Right cardiac atrium (tissue), 5 donors: ENCODE measurements around the gene DDX10. TPM values are rescaled to one million over a fixed set of nuclear protein-coding genes. Genes with fewer than 3 reads are reported as not detected.

Experiments
- ATAC-seq, 2 donors: fragments of 200-7000 bp; cut with Tn5 transposase; one replicate each; pipeline versions ENCODE4 v1.8.0 to v1.9.1; 2020; ENCODE audit warnings: moderate library complexity in 2 of 2, mild to moderate bottlenecking in 1 of 2
- DNase-seq, 3 donors: peaks; one replicate each; pipeline ENCODE4 v3.0.0-alpha.2; 2020
- H3K27ac ChIP-seq: one replicate; pipeline ENCODE4 v1.5.1; 2013; ENCODE audit warnings: mild to moderate bottlenecking, low read length, control low read depth, moderate library complexity
- H3K27me3 ChIP-seq: one replicate; pipeline ENCODE4 v1.6.1; 2013; ENCODE audit not compliant: control insufficient read depth, insufficient read depth
- H3K4me1 ChIP-seq: one replicate; pipeline ENCODE4 v1.6.1; 2013; ENCODE audit warnings: low read length; ENCODE audit not compliant: control insufficient read depth, insufficient read depth
- H3K4me3 ChIP-seq: one replicate; pipeline ENCODE4 v1.5.1; 2013; ENCODE audit warnings: low read length, control low read depth
- H3K9me3 ChIP-seq: one replicate; pipeline ENCODE4 v1.6.1; 2013; ENCODE audit warnings: low read length; ENCODE audit not compliant: control insufficient read depth
- WGBS: extraction: QIAGEN DNeasy Blood & Tissue Kit; methylation state at CpG from one replicate; pipeline ENCODE4 v1.1.7; 2013; 5-methylcytosine and 5-hydroxymethylcytosine counted together
- intact Hi-C, 4 donors: fragments of 100-400 bp; cut with DNase I; formaldehyde crosslinking; loops; one replicate each; pipeline versions ENCODE4 v1.11.0 to v1.14.0; 2022 to 2023
- polyA plus RNA-seq: library from polyadenylated mRNA; stranded (reverse); fragments of 200-250 nt; gene quantifications from one replicate; pipeline ENCODE4 v1.2.3, GENCODE V29; 2013
- total RNA-seq, 4 donors: library from RNA; stranded (reverse); fragmentation: NEBNext Ultra II Directional; extraction: Animal tissue kit (Norgen Biotek cat#: 25700); gene quantifications; one replicate each; pipeline ENCODE4 v1.2.1, GENCODE V29; 2021
- donor health status: healthy with polysubstance abuse.
- donor health status: DM: no; HTN: yes; CAD: no.
- donor health status: DM: no; HTN: no; CAD: no.
- donor health status: DM: no; HTN: yes; CAD: no; lungs with severe emphysema.
- donor health status: DM: yes; HTN: yes; CAD: no.

The DDX10 gene
- total and polyA plus RNA-seq, 5 donors = 13.2 to 20.2 (median 14.9) TPM

DNA sequence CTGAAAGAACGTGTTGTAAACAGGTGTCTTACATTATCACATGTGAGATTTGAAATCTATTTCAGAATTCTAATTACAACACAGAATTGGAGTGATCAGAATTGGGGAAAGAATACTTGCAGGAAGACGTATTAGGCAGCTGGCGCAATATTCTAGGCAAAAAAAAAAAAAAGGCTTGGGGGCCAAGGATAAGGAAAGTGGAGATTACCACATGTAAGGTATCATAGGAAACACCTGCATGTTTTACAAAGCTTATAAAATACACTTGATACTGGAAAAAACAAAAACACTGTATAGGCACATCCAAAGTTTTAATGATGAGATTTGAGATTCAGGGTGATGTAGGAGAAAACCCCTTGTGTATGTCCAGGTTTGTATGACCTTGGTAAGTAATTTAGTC lies 245.1 kb downstream of the DDX10 start:
- DNase-seq (no peak), ATAC-seq (no peak)
- WGBS = 91% methylated on average over 3 of the region's 3 CpGs
- Histone ChIP-seq H3K27ac (no peak overlapping the region), H3K27me3 (no peaks in the 10 kb centered on the region), H3K9me3 (no peaks in the 10 kb centered on the region), H3K4me1 (peaks cover 4% of the 10 kb centered on the region), H3K4me3 (no peak overlapping the region)
- intact Hi-C loops = no loop called here

DNA sequence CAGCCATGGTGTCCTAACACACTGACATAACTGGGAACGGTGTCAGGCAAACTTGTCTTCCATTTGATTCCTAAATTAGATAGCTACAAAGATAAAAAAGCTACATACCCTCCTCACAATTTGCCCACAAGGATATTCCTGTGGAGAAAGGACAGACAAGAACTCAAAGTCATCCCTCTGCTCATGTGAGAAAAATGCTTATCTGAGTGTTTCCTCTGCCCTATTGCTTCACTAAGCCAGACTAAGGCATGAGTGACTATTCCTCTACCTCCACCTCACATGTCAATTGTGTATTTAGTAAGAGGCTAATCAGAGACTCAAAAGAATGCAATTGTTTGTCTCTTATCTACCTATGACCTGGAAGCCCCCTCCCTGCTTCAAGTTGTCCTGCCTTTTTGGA lies 247.7 kb downstream of the DDX10 start:
- ATAC-seq (no peak), DNase-seq (no peak)
- 94% methylated on average over 1 of the region's 1 CpG for WGBS
- Histone ChIP-seq H3K27me3 (no peaks in the 10 kb centered on the region), H3K4me1 (no peaks in the 10 kb centered on the region), H3K4me3 (no peak overlapping the region), H3K9me3 (no peaks in the 10 kb centered on the region), H3K27ac (no peak overlapping the region)
- intact Hi-C loops = no loop called here

DNA sequence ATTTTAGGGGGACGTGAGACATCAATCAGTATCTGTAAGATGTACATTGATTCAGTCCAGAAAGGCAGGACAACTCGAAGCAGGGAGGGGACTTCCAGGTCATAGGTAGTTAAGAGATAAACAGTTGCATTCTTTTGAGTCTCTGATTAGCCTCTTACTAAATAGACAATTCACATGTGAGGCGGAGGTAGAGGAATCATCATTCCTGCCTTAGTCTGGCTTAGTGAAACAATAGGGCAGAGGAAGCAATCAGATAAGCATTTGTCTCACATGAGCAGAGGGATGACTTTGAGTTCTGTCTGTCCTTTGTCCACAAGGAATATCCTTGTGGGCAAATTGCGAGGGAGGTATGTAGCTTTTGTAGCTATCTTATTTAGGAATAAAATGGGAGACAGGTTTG lies 248.3 kb downstream of the DDX10 start:
- WGBS = 76% methylated on average over 4 of the region's 4 CpGs
- intact Hi-C loops = no loop called here
- DNase-seq (no peak), ATAC-seq (no peak)
- Histone ChIP-seq H3K27ac (no peak overlapping the region), H3K4me1 (no peaks in the 10 kb centered on the region), H3K9me3 (no peaks in the 10 kb centered on the region), H3K27me3 (no peaks in the 10 kb centered on the region), H3K4me3 (no peak overlapping the region)

DNA sequence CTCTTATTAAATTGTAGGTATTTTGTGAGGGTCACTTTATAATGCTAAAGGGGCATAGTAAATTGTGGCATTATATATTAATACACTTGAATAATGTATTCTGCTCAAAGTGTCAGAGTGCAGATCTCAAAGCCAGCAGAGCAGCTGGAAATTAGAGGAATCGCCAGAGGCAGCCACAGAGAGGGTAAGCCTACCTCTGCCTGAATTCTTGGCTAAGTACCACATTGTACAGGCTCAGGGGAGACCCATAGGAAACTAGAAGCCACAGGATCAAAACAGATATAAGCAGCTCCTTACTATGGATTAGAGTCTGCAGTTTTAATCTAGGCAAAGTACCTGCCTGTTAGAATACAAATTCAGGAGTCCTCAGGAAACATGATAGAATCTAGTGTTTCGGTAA lies 249.3 kb downstream of the DDX10 start:
- no peak for DNase-seq
- no peak overlapping the region for H3K27ac ChIP-seq
- no peak for ATAC-seq
- intact Hi-C loops = no loop called here
- no peaks in the 10 kb centered on the region for H3K4me1 ChIP-seq
- H3K27me3 ChIP-seq = no peaks in the 10 kb centered on the region
- no peaks in the 10 kb centered on the region for H3K9me3 ChIP-seq
- no peak overlapping the region for H3K4me3 ChIP-seq
- 91% methylated on average over 2 of the region's 2 CpGs for WGBS

DNA sequence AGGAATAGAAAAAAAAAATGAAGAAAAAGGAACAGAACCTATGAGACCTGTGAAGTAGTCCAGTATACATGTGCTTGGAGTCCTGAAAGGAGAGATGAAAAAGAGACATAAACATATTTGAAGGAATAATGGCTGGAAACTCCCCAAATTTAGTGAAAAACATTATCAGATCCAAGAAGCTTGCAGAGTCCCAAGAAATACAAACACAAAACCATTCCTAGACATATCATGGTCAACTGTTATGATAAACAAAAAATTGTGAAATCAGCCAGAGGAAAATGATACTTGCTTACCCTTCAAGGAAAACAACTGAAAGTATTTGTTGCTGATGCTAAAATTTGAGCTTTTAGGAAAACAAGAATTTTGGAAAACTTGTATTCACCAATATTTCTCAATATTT lies 250.1 kb downstream of the DDX10 start:
- Histone ChIP-seq H3K4me3 (no peak overlapping the region), H3K9me3 (no peaks in the 10 kb centered on the region), H3K27me3 (no peaks in the 10 kb centered on the region), H3K27ac (no peak overlapping the region), H3K4me1 (no peaks in the 10 kb centered on the region)
- DNase-seq (no peak), ATAC-seq (no peak)
- intact Hi-C loops = no loop called here

DNA sequence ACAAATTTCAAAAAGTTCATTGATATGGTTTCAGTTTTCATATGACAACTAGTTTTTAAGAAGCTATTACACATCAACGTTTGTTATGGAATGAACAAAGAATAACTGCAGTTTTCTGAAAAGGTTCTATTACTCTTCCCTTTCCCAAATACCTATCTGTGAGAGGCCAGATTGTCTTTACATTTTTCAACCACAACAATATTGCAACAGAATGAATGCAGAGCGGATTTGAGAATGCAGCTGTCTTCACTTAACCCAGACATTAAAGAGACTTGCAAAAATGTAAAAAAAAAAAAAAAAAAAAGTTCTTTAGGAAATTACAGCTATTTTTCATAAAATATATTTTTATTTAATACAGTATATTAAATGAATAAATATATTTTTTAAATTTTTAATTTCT lies 250.8 kb downstream of the DDX10 start:
- WGBS = 86% methylated on average over 2 of the region's 2 CpGs
- H3K4me3 ChIP-seq = no peak overlapping the region
- intact Hi-C loops = no loop called here
- H3K27me3 ChIP-seq = no peaks in the 10 kb centered on the region
- DNase-seq = no peak
- no peaks in the 10 kb centered on the region for H3K9me3 ChIP-seq
- no peak for ATAC-seq
- no peaks in the 10 kb centered on the region for H3K4me1 ChIP-seq
- H3K27ac ChIP-seq = no peak overlapping the region

DNA sequence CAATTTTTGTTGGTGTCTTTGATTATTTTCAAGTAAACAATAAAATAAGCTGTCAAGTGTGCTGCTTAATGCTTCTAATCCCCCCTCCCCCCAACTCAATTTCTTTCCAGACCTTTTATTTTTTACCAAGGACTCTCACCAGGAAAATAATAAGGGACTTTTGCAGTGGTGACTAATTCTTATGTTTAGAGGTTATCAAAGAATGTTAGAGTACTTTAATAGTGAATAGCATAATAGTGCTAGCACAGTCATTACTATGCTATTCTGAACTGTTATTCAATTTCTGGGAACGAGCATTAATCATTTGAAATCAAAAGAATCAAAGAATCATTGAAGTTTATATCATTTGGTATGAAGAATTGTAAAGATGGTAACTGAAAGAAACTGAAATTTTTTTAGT lies 251.4 kb downstream of the DDX10 start:
- no peaks in the 10 kb centered on the region for H3K27me3 ChIP-seq
- H3K4me3 ChIP-seq = no peak overlapping the region
- WGBS = 80% methylated on average over 1 of the region's 1 CpG
- intact Hi-C loops = no loop called here
- DNase-seq (no peak), ATAC-seq (no peak)
- no peaks in the 10 kb centered on the region for H3K4me1 ChIP-seq
- H3K27ac ChIP-seq = no peak overlapping the region
- H3K9me3 ChIP-seq = no peaks in the 10 kb centered on the region

DNA sequence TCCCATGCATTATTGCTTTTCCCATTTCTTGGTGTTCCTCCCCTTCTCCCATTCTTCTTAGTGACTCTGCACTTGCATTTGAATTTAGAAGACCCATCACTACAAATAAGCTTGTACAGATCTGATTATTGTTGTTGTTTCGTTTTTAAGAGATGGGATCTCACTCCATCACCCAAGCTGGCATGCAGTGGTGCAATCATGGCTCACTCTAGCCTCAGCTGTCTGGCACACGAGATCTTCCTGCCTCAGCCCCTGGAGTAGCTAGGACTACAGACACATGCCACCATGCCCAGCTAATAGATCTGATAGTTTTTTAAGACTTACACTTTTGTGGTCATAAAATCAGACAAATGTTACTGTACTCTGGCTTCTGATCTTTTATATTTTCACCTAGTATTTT lies 252.1 kb downstream of the DDX10 start:
- H3K4me1 ChIP-seq = no peaks in the 10 kb centered on the region
- no peaks in the 10 kb centered on the region for H3K9me3 ChIP-seq

DNA sequence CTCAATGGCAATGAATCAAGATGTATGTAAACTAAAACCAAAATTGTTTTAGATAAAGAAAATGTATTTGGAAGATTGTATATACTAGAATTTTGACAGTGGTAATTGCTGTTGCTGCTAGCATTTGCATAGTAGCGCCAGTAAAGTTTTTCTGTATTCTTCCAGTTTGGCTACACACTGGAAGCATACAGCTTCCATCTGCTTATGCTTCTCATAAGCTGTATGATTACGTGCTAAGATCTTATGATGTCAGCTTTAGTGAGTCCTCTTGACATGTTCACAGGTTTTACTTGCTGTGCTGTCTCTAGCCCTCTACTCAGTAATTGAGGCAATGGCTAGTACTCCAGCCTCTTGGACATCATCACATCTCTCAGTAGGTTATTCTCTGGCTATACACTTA lies 256.3 kb downstream of the DDX10 start:
- WGBS = 98% methylated on average over 2 of the region's 2 CpGs

More for the DNA sequence above, 252.1 kb downstream of the DDX10 start:
- Histone ChIP-seq H3K4me3 (no peak overlapping the region), H3K27me3 (no peaks in the 10 kb centered on the region), H3K27ac (no peak overlapping the region)
- ATAC-seq (no peak), DNase-seq (no peak)
- 92% methylated on average over 2 of the region's 2 CpGs for WGBS
- intact Hi-C loops = no loop called here

DNA sequence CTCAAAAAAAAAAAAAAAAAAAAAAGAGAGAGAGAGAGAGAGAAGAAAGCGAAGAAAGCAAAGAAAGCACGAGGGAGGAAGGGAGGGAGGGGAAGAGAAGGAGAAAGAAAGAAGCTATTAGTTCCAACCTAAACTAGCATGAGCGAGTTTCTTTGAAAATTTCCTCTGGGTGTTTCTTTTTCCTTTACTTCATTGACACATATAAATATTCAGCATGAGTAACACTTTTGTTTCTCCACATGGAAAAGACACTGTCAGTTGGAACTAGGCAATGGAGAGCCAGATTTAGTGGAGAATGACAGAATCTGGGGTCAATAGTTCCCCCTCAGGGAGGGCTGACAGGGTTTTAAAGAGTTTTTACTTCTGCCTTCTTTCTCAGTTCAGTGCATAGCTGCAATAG lies 257.4 kb downstream of the DDX10 start:
- no peaks in the 10 kb centered on the region for H3K9me3 ChIP-seq
- H3K27me3 ChIP-seq = no peaks in the 10 kb centered on the region
- ATAC-seq (no peak), DNase-seq (no peak)
- H3K27ac ChIP-seq = no peak overlapping the region
- 81% methylated on average over 3 of the region's 3 CpGs for WGBS
- no peaks in the 10 kb centered on the region for H3K4me1 ChIP-seq
- intact Hi-C loops = no loop called here
- H3K4me3 ChIP-seq = no peak overlapping the region

More for the DNA sequence above, 256.3 kb downstream of the DDX10 start:
- no peak overlapping the region for H3K4me3 ChIP-seq
- no peaks in the 10 kb centered on the region for H3K4me1 ChIP-seq
- intact Hi-C loops = no loop called here
- DNase-seq (no peak), ATAC-seq (no peak)
- no peak overlapping the region for H3K27ac ChIP-seq
- no peaks in the 10 kb centered on the region for H3K27me3 ChIP-seq
- no peaks in the 10 kb centered on the region for H3K9me3 ChIP-seq

DNA sequence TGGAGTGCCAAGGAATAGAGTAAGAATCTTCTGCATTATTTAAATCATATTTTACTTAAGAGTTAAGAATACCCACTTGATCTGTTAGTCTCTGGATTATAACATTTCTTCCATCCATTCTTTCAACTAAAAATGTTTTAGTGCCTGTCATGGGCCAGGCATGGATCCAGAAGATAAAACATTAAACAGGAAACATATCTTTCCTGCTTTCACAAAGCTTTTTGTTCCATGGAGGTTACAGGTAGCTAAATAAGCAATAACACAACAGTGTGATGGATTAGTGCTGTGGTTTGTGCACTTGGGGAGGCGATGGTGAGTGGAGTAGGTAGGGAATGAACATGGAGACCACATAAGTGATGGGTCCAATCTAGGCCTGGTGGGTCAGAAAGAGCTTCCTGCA lies 258.5 kb downstream of the DDX10 start:
- no peak overlapping the region for H3K4me3 ChIP-seq
- H3K27ac ChIP-seq = no peak overlapping the region
- ATAC-seq (no peak), DNase-seq (no peak)
- 80% methylated on average over 1 of the region's 1 CpG for WGBS
- no peaks in the 10 kb centered on the region for H3K4me1 ChIP-seq
- intact Hi-C loops = no loop called here
- H3K9me3 ChIP-seq = no peaks in the 10 kb centered on the region
- H3K27me3 ChIP-seq = no peaks in the 10 kb centered on the region

DNA sequence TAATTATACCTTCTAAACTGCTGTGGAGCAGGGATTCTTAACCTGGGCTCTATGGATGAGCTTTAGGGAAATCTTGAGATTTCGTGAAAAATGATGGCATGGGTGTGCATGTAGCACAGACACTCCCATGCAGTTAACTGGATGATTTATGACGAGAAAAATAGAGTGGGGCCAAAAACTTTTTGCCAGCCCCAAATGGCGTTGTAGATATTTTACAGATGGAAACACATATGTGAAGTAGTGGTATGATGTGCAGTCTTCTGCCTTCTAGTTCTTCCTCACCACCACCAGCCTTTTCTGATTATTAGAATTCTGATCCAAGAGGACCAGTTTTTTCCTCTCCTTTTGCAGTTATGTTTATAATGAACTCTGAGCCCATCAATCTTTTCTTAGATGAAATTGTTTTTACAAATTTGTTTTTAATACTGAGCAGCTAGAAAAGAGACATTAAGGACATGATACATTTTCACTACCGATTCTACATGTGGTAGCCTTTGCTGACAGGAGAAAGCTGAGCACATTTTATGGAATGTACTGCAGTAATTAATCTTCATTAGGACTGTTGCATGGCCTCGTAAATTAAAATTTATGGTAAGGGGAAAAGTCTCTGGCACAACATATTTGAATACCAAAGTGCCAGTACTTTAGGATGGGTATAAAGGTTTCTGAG lies 261.4 kb downstream of the DDX10 start:
- Histone ChIP-seq H3K27me3 (no peaks in the 10 kb centered on the region), H3K4me1 (no peaks in the 10 kb centered on the region), H3K27ac (no peak overlapping the region), H3K4me3 (no peak overlapping the region), H3K9me3 (no peaks in the 10 kb centered on the region)
- DNase-seq (no peak), ATAC-seq (no peak)
- intact Hi-C loops = no loop called here
- WGBS = 90% methylated on average over 5 of the region's 5 CpGs
